Stimulated activated naive CD8-positive, alpha-beta T cell treated with anti-CD3 and anti-CD28 coated beads, Interleukin-15, amount 100 ng/mL, for 72 hours (primary cell): ENCODE data around the gene SGIP1.

Source experiments
- ATAC-seq: fragments of 150-1000 bp; cut with Tn5 transposase; 2 replicates; pipeline ENCODE4 v1.10.0; 2021; ENCODE audit warnings: mild to moderate bottlenecking, moderate library complexity
- DNase-seq, 2 donors: peaks; one replicate each; pipeline ENCODE4 v3.0.0; 2021 to 2022
- H3K27ac Mint-ChIP-seq, 2 donors: one replicate each; pipeline ENCODE4 v1.8.0; 2022; ENCODE audit warnings: mild to moderate bottlenecking in 2 of 2, mixed read lengths in 2 of 2, moderate library complexity in 2 of 2
- H3K27me3 Mint-ChIP-seq: one replicate; pipeline ENCODE4 v1.8.0; 2022; ENCODE audit warnings: mixed read lengths
- H3K4me1 Mint-ChIP-seq: one replicate; pipeline ENCODE4 v1.8.0; 2022; ENCODE audit warnings: mild to moderate bottlenecking, mixed read lengths
- H3K4me3 Mint-ChIP-seq, 2 donors: one replicate each; pipeline ENCODE4 v1.8.0; 2022; ENCODE audit warnings: mild to moderate bottlenecking in 2 of 2, mixed read lengths in 2 of 2, moderate library complexity in 1 of 2
- H3K9me3 Mint-ChIP-seq, 2 donors: one replicate each; pipeline ENCODE4 v1.8.0; 2022; ENCODE audit warnings: mixed read lengths in 2 of 2

SGIP1 gene

DNA sequence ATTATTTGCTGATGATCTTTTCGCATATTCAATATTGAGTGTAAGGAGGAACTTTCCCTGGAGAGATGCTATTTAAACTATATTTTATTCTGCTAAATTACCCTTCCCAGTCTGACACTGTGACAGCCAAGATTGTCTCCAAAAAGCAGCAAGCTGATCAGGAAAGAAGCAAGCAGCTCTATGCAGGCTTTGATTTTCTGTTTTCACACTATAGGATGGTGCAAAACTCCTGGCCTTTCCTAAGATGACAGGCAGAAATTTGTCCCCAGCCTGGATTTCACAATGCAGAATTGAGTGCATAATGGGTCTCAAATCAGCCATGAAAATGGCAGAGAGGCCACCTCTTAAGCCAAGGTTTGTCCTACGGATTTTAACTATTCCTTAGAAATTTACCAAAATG lies 1.1 kb downstream of the SGIP1 start:
- no peak overlapping the region for H3K4me3 Mint-ChIP-seq
- DNase-seq, result no peak
- no peak overlapping the region for H3K27ac Mint-ChIP-seq
- no peak for ATAC-seq
- peaks cover 52% of the 10 kb centered on the region for H3K27me3 Mint-ChIP-seq
- no peaks in the 10 kb centered on the region for H3K9me3 Mint-ChIP-seq
- H3K4me1 Mint-ChIP-seq, result peaks cover 19% of the 10 kb centered on the region

GRCh38 chr1:66535853-66536252 lies 1.9 kb downstream of the SGIP1 start:
- Mint-ChIP-seq H3K27ac (no peak overlapping the region), H3K27me3 (peaks cover 51% of the 10 kb centered on the region), H3K9me3 (no peaks in the 10 kb centered on the region), H3K4me1 (peaks cover 19% of the 10 kb centered on the region), H3K4me3 (no peak overlapping the region)
- DNase-seq, result no peak
- no peak for ATAC-seq

DNA sequence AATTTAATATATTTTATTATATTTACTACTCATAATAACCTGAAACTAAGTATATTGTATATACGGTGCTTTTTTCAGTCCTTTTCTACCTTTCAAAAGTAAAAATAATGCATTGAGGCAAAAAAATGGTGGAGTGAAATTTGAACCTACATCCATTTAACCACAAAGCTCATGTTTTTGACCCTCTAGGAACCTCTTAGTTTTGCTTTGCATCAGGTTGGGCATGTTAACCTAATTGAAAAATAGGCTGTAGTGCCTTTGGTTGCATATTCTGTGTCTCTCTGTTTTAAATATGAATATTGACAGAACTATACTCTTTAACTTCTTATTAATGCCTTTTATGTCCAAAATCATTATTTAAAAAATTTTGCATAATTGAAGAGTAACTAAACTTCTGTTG lies 3.8 kb downstream of the SGIP1 start:
- no peak overlapping the region for H3K4me3 Mint-ChIP-seq
- peaks cover 32% of the 10 kb centered on the region for H3K27me3 Mint-ChIP-seq
- H3K9me3 Mint-ChIP-seq, result no peaks in the 10 kb centered on the region
- DNase-seq (no peak), ATAC-seq (no peak)
- peaks cover 14% of the 10 kb centered on the region for H3K4me1 Mint-ChIP-seq
- H3K27ac Mint-ChIP-seq, result no peak overlapping the region

DNA sequence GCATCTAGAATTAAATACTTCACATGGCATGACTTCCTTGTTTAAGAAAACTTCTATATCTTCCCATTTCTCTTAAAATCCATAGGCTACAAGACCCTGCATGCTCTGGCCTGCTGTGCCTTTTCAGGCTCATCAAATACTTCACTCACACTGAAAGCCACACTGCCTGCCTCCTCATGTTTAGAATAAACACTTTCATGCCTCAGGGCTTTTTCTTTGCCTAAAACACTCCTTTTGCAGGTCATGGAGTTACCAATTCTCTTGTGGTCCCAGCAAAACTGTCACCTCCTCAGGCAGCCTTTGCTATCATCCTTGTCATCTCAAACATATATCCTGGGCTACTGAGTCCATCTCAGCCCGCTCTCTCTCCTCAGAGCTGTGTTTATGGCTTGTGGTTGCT lies 5.5 kb downstream of the SGIP1 start:
- no peak for DNase-seq
- ATAC-seq, result no peak
- H3K27ac Mint-ChIP-seq, result no peak overlapping the region
- H3K9me3 Mint-ChIP-seq, result no peaks in the 10 kb centered on the region
- H3K4me3 Mint-ChIP-seq, result no peak overlapping the region
- H3K27me3 Mint-ChIP-seq, result peaks cover 14% of the 10 kb centered on the region
- H3K4me1 Mint-ChIP-seq, result no peaks in the 10 kb centered on the region

GRCh38 chr1:66540434-66541032 lies 6.6 kb downstream of the SGIP1 start:
- no peak for DNase-seq
- no peak for ATAC-seq
- Mint-ChIP-seq H3K27ac (no peak overlapping the region), H3K4me3 (no peak overlapping the region), H3K4me1 (no peaks in the 10 kb centered on the region), H3K9me3 (no peaks in the 10 kb centered on the region), H3K27me3 (peaks cover 8% of the 10 kb centered on the region)

- Mint-ChIP-seq H3K4me3 (no peak overlapping the region), H3K27ac (no peak overlapping the region), H3K27me3 (peaks cover 9% of the 10 kb centered on the region), H3K9me3 (no peaks in the 10 kb centered on the region), H3K4me1 (no peaks in the 10 kb centered on the region)
- ATAC-seq (no peak), DNase-seq (no peak)
These were observed 8.4 kb downstream of the SGIP1 start for GRCh38 chr1:66542314-66542713.

DNA sequence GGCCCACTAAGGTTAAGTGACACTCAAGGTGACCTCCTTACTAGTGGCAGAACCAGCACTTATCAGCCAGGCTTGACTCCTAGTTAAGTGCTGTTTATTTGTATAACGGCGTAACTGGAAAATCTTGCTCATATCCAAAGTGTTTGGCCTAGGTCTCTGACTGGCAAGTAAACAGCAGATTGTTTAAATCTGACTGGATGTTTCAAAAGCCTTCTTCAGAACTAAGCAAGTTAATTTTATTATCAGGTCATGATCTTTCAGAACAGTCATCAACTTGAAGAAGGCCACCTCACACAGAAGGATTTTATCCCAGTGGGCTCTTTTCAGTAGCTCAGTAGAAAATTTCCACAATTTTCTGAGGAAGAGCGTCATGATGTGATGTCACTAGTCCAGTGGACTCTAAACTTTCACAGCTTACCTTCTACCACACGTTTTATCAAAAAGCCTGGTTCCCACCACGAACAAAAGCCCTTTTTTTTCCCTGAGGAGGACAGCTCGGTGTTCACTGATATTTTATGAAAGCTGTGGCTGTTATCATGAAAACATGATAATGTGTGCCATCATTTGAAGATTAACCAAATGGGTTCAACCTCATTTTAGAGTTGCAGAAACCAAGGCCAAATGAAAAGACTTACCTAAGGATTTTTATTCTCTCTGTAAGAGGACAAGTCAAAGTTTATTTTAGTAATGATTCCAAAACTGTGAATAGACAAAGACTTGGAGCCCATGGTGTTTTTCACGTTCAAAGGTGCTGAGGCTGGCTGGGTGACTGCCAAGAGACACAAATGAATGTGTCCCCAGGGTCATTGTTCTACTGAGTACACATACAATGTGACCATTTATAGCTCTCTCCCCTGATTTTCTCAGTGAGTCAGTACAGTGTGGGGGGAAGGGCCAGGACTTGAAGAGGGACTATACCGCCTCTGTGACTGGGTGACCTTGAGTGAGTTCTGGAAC lies 9.1 kb downstream of the SGIP1 start:
- no peak for DNase-seq
- H3K27me3 Mint-ChIP-seq, result peaks cover 16% of the 10 kb centered on the region
- H3K4me3 Mint-ChIP-seq, result no peak overlapping the region
- no peaks in the 10 kb centered on the region for H3K4me1 Mint-ChIP-seq
- no peaks in the 10 kb centered on the region for H3K9me3 Mint-ChIP-seq
- H3K27ac Mint-ChIP-seq, result no peak overlapping the region
- peak; percentile 39 for ATAC-seq

DNA sequence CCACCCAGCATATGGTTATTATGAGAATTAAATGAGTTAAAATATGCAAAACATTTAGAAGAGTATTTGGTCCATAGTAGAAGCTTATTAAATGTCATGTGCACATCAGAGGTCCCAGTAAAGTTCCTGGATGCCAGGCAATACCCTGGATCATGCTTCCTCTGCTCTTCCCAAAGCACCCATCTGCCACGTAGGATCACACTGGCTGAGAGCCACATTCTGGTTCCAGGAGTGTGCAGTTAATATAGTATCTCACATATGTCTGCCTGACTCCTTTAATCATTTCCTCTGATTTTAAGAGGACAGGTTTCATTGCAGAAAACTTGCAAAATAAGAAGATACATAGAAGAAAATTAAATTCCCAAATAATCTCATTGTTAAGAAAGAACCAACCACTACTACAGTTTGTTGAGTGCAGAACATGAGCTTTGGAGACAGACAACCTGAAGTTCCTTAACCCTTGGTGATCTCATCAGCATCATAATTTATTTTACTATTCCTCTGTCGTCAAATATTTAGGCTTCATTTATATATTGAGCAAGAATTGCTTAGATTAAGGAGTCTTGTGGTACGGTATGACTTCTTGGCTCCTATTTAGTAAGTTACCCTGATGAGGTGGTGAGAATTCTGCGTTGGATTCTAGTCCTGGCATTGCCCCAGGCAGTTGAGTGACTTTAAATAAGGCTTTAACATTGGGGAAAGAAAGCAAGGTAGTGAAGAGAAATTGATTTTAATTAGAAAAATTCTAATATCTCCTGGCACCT lies 12.3 kb downstream of the SGIP1 start:
- H3K27me3 Mint-ChIP-seq, result peaks cover 8% of the 10 kb centered on the region
- no peaks in the 10 kb centered on the region for H3K4me1 Mint-ChIP-seq
- H3K9me3 Mint-ChIP-seq, result no peaks in the 10 kb centered on the region
- no peak overlapping the region for H3K27ac Mint-ChIP-seq
- no peak overlapping the region for H3K4me3 Mint-ChIP-seq
- DNase-seq (no peak), ATAC-seq (no peak)

DNA sequence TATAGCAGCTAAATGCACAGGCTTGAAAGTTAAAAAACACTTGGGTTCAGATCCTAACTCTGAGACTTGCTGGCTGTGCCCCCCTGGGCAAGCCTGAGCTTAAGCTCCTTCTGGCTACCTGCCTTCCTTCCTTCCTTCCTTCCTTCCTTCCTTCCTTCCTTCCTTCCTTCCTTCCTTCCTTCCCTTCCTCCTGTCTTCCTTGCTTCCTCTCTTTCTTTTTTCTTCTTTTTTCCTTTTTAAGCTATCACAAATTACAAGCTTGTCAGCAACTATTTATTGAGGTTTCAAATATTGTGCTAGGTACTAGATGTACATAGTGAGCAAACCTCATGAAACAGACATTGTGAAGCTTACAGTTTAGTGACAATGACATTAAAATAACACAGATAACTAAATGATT lies 15.1 kb downstream of the SGIP1 start:
- Mint-ChIP-seq H3K27ac (no peak overlapping the region), H3K4me1 (no peaks in the 10 kb centered on the region)
- DNase-seq, result no peak

GRCh38 chr1:66550243-66550642 lies 16.3 kb downstream of the SGIP1 start:
- DNase-seq (no peak), ATAC-seq (no peak)
- no peak overlapping the region for H3K4me3 Mint-ChIP-seq
- peaks cover 15% of the 10 kb centered on the region for H3K27me3 Mint-ChIP-seq
- H3K4me1 Mint-ChIP-seq, result no peaks in the 10 kb centered on the region
- H3K27ac Mint-ChIP-seq, result no peak overlapping the region
- no peaks in the 10 kb centered on the region for H3K9me3 Mint-ChIP-seq

More for the DNA sequence above, 15.1 kb downstream of the SGIP1 start:
- Mint-ChIP-seq H3K9me3 (no peaks in the 10 kb centered on the region), H3K27me3 (peaks cover 14% of the 10 kb centered on the region), H3K4me3 (no peak overlapping the region)
- no peak for ATAC-seq

DNA sequence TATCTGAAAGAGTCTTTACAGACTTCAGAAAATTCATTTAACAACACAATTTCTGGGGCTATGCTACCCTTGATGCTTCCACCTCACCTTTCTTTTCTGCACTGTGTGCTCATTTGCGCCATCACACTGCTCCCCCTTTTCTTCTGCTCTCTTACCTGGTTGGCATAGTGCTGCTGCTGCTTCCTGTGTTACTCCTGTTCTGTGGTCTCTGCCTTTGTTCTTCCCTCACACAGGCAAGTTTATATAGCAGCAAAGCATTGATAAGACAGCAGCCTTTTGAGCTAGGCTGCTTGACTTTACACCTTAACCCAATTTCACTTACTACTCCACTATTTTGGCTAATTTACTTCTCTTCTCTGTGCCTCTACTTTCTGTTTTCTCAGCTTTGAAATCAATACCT lies 18.3 kb downstream of the SGIP1 start:
- Mint-ChIP-seq H3K27me3 (peaks cover 22% of the 10 kb centered on the region), H3K4me1 (no peaks in the 10 kb centered on the region)

DNA sequence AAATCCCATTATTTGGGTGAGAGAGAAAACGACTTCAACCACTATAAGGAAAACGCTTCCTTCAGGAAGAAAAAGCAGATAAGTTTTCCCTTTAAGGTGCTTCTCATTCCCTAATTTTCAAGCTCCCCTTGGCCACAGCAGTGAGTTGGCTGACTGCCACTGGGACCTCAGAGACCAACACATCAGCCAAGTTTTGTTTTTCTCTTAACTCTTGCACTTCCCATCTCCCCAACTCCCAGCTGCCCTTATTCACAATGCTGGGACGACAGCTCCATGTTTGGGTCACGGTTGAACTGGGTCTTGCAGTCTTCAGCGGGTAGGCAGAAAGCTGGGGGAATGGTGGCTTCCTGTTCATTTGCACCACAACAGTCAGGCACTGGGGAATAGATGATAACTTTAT lies 18.9 kb downstream of the SGIP1 start:
- Mint-ChIP-seq H3K4me3 (no peak overlapping the region), H3K9me3 (no peaks in the 10 kb centered on the region), H3K27ac (no peak overlapping the region), H3K27me3 (peaks cover 16% of the 10 kb centered on the region), H3K4me1 (no peaks in the 10 kb centered on the region)
- DNase-seq (no peak), ATAC-seq (no peak)

More for the DNA sequence above, 18.3 kb downstream of the SGIP1 start:
- no peak for DNase-seq
- no peak overlapping the region for H3K27ac Mint-ChIP-seq
- ATAC-seq, result no peak
- no peaks in the 10 kb centered on the region for H3K9me3 Mint-ChIP-seq
- H3K4me3 Mint-ChIP-seq, result no peak overlapping the region

DNA sequence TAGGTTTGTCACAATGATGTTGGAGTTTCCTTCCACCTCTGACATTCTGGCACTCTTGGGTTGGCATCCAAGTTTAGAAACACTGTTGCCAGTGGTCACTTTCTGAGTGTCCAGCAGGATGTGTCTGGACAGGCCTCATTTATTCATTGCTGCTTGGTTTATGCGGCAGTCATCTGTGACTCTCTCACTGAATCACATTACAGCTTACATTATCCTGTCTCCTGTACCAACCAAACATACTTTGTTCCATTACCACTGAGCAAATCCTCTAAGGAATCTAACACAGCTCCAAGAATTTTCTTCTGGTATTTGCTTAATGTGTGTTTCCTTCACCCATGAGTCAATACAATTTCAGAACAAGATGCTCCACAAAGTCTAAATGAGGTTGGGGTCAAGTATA lies 19.9 kb downstream of the SGIP1 start:
- no peaks in the 10 kb centered on the region for H3K9me3 Mint-ChIP-seq
- DNase-seq (no peak), ATAC-seq (no peak)
- H3K27me3 Mint-ChIP-seq, result peaks cover 13% of the 10 kb centered on the region
- H3K27ac Mint-ChIP-seq, result no peak overlapping the region
- H3K4me1 Mint-ChIP-seq, result no peaks in the 10 kb centered on the region
- H3K4me3 Mint-ChIP-seq, result no peak overlapping the region

- no peak for DNase-seq
- H3K27me3 Mint-ChIP-seq, result peaks cover 13% of the 10 kb centered on the region
- no peak overlapping the region for H3K27ac Mint-ChIP-seq
- no peak for ATAC-seq
- no peaks in the 10 kb centered on the region for H3K9me3 Mint-ChIP-seq
- no peaks in the 10 kb centered on the region for H3K4me1 Mint-ChIP-seq
- no peak overlapping the region for H3K4me3 Mint-ChIP-seq
These were observed 22.2 kb downstream of the SGIP1 start for GRCh38 chr1:66556161-66556611.

DNA sequence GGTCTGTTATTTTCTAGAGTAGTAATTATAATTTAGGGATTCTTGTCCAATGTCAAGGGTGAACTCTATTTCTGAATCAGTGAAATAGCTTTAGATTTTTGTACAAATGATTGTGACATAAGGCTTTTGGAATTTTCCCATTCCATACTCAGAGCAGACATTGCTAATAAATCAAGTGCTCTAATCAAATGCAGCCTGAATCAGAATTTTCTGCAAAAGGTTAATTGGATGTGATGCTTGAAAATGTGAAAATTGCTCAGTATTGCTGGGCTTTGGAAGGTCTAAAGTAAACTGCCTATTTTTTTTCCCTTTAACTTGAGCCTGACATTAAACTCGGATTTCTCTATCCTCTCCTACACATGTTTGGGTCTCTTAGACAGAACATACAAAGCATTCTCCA lies 23.2 kb downstream of the SGIP1 start:
- DNase-seq, result no peak
- peaks cover 19% of the 10 kb centered on the region for H3K27me3 Mint-ChIP-seq
- H3K4me3 Mint-ChIP-seq, result no peak overlapping the region
- no peaks in the 10 kb centered on the region for H3K4me1 Mint-ChIP-seq
- H3K27ac Mint-ChIP-seq, result no peak overlapping the region
- no peak for ATAC-seq
- H3K9me3 Mint-ChIP-seq, result no peaks in the 10 kb centered on the region

GRCh38 chr1:66559517-66559916 lies 25.6 kb downstream of the SGIP1 start:
- H3K4me1 Mint-ChIP-seq, result no peaks in the 10 kb centered on the region
- H3K9me3 Mint-ChIP-seq, result no peaks in the 10 kb centered on the region
- no peak overlapping the region for H3K27ac Mint-ChIP-seq
- DNase-seq (no peak), ATAC-seq (no peak)
- H3K27me3 Mint-ChIP-seq, result peaks cover 36% of the 10 kb centered on the region
- H3K4me3 Mint-ChIP-seq, result no peak overlapping the region
